H9 (cell line): ENCODE results near the gene MYLK. TPM values are rescaled to one million over a fixed set of nuclear protein-coding genes. Genes with fewer than 3 reads are reported as not detected.

Experiments
- DNase-seq: peaks from one replicate; pipeline ENCODE4 v3.0.0-alpha.2; 2017
- H2AFZ ChIP-seq: one replicate; pipeline ENCODE4 v1.6.1; 2013; ENCODE audit warnings: mild to moderate bottlenecking, low read length, control low read depth, moderate library complexity
- H2AK5ac ChIP-seq: 2 replicates; pipeline ENCODE4 v1.6.1; 2013; ENCODE audit warnings: low read length, control low read depth, mixed read lengths; ENCODE audit not compliant: insufficient read length
- H2BK120ac ChIP-seq: one replicate; pipeline ENCODE4 v1.6.1; 2013; ENCODE audit warnings: low read depth, mild to moderate bottlenecking, low read length, control low read depth, inconsistent platforms; ENCODE audit not compliant: poor library complexity, severe bottlenecking
- H2BK12ac ChIP-seq: 2 replicates; pipeline ENCODE4 v1.6.1; 2013; ENCODE audit warnings: low read length, control low read depth, mixed read lengths, low read depth; ENCODE audit not compliant: insufficient read length
- H2BK15ac ChIP-seq: 2 replicates; pipeline ENCODE4 v1.6.1; 2013; ENCODE audit warnings: low read depth, low read length, control low read depth
- H2BK20ac ChIP-seq: one replicate; pipeline ENCODE4 v1.6.1; 2013; ENCODE audit warnings: low read depth, mild to moderate bottlenecking, low read length, control low read depth, inconsistent platforms; ENCODE audit not compliant: poor library complexity, severe bottlenecking
- H2BK5ac ChIP-seq: 2 replicates; pipeline ENCODE4 v1.6.1; 2013; ENCODE audit warnings: low read length, control low read depth, mixed read lengths; ENCODE audit not compliant: insufficient read length
- H3K14ac ChIP-seq: 2 replicates; pipeline ENCODE4 v1.6.1; 2013; ENCODE audit warnings: low read length, control low read depth; ENCODE audit not compliant: insufficient read depth
- H3K18ac ChIP-seq: 2 replicates; pipeline ENCODE4 v1.6.1; 2013; ENCODE audit warnings: low read depth, mild to moderate bottlenecking, mixed read lengths, low read length, control low read depth; ENCODE audit not compliant: insufficient read length
- H3K23ac ChIP-seq: 2 replicates; pipeline ENCODE4 v1.6.1; 2013; ENCODE audit warnings: low read length, control low read depth, mixed read lengths, low read depth; ENCODE audit not compliant: insufficient read length
- H3K23me2 ChIP-seq: 2 replicates; pipeline ENCODE4 v1.6.1; 2013; ENCODE audit warnings: low read depth, mild to moderate bottlenecking, mixed read lengths, low read length, control low read depth; ENCODE audit not compliant: insufficient read length, poor library complexity, severe bottlenecking
- H3K27ac ChIP-seq: 2 replicates; pipeline ENCODE4 v1.5.1; 2013; ENCODE audit warnings: low read length, control low read depth, mixed read lengths, low read depth; ENCODE audit not compliant: insufficient read length
- H3K27me3 ChIP-seq: 2 replicates; pipeline ENCODE4 v1.6.1; 2013; ENCODE audit warnings: low read length, control low read depth, inconsistent platforms; ENCODE audit not compliant: insufficient read depth
- H3K4ac ChIP-seq: 2 replicates; pipeline ENCODE4 v1.6.1; 2013; ENCODE audit warnings: low read depth, mild to moderate bottlenecking, control low read depth, inconsistent platforms, low read length, moderate library complexity
- H3K4me1 ChIP-seq: 2 replicates; pipeline ENCODE4 v1.6.1; 2013; ENCODE audit warnings: low read length, control low read depth, inconsistent platforms; ENCODE audit not compliant: insufficient read depth
- H3K4me2 ChIP-seq: 2 replicates; pipeline ENCODE4 v1.6.1; 2013; ENCODE audit warnings: low read length, control low read depth, mixed read lengths; ENCODE audit not compliant: insufficient read length, insufficient read depth
- H3K56ac ChIP-seq: 2 replicates; pipeline ENCODE4 v1.6.1; 2013; ENCODE audit warnings: low read depth, mild to moderate bottlenecking, mixed read lengths, low read length, control low read depth; ENCODE audit not compliant: insufficient read length
- H3K79me1 ChIP-seq: 2 replicates; pipeline ENCODE4 v1.6.1; 2013; ENCODE audit warnings: low read depth, mild to moderate bottlenecking, moderate library complexity, low read length, control low read depth, inconsistent platforms; ENCODE audit not compliant: insufficient read depth, poor library complexity, severe bottlenecking
- H3K79me2 ChIP-seq: 2 replicates; pipeline ENCODE4 v1.6.1; 2013; ENCODE audit warnings: low read length, control low read depth, inconsistent platforms; ENCODE audit not compliant: insufficient read depth
- H3K9ac ChIP-seq: 2 replicates; pipeline ENCODE4 v1.6.1; 2013; ENCODE audit warnings: low read length, control low read depth, mixed read lengths; ENCODE audit not compliant: insufficient read length; ENCODE audit errors: extremely low read depth
- H3K9me3 ChIP-seq: one replicate; pipeline ENCODE4 v1.6.1; 2013; ENCODE audit warnings: low read depth, low read length, inconsistent platforms; ENCODE audit not compliant: control insufficient read depth
- H3T11ph ChIP-seq: one replicate; pipeline ENCODE4 v1.6.1; 2013; ENCODE audit warnings: mild to moderate bottlenecking, low read length, control low read depth, inconsistent platforms
- H4K20me1 ChIP-seq: one replicate; pipeline ENCODE4 v1.6.1; 2013; ENCODE audit not compliant: control insufficient read depth, insufficient read length, insufficient read depth
- H4K5ac ChIP-seq: 2 replicates; pipeline ENCODE4 v1.6.1; 2013; ENCODE audit warnings: low read depth, mild to moderate bottlenecking, mixed read lengths, low read length, control low read depth; ENCODE audit not compliant: insufficient read length
- H4K8ac ChIP-seq: replicated peaks from 2 replicates; pipeline ENCODE4 v1.6.1; 2013; ENCODE audit warnings: low read length, control low read depth, mixed read lengths, low read depth; ENCODE audit not compliant: insufficient read length
- H4K91ac ChIP-seq: 2 replicates; pipeline ENCODE4 v1.6.1; 2013; ENCODE audit warnings: low read depth, mild to moderate bottlenecking, moderate library complexity, mixed read lengths, low read length, control low read depth; ENCODE audit not compliant: insufficient read length
- H3K27ac Mint-ChIP-seq, 3 experiments: 2 replicates in 2 of 3; 3 replicates in 1 of 3; pipeline ENCODE4 v1.8.0; 2020 to 2021; ENCODE audit warnings: mixed read lengths in 3 of 3, mild to moderate bottlenecking in 1 of 3, moderate library complexity in 1 of 3
- H3K27me3 Mint-ChIP-seq: 2 replicates; pipeline ENCODE4 v1.8.0; 2021; ENCODE audit warnings: low read depth, mild to moderate bottlenecking, moderate library complexity, mixed read lengths
- H3K36me3 Mint-ChIP-seq, 3 experiments: 2 replicates in 2 of 3; 3 replicates in 1 of 3; pipeline ENCODE4 v1.8.0; 2020 to 2021; ENCODE audit warnings: low read depth in 3 of 3, mixed read lengths in 3 of 3; ENCODE audit not compliant: insufficient read depth in 1 of 3
- H3K4me1 Mint-ChIP-seq, 2 experiments: 2 replicates each; pipeline ENCODE4 v1.8.0; 2020; ENCODE audit warnings: mixed read lengths in 2 of 2
- H3K4me3 Mint-ChIP-seq, 2 experiments: 2 replicates in 1 of 2; 3 replicates in 1 of 2; pipeline ENCODE4 v1.8.0; 2020 to 2021; ENCODE audit warnings: mild to moderate bottlenecking in 2 of 2, mixed read lengths in 2 of 2, moderate library complexity in 1 of 2
- H3K9me3 Mint-ChIP-seq, 2 experiments: 2 replicates in 1 of 2; 3 replicates in 1 of 2; pipeline ENCODE4 v1.8.0; 2020; ENCODE audit warnings: mild to moderate bottlenecking in 2 of 2, mixed read lengths in 2 of 2, moderate library complexity in 1 of 2
- CTCF ChIP-seq: fragments of 200-600 bp; sonication (generic); conservative IDR thresholded peaks from 3 replicates; pipeline ENCODE4 v1.8.0; 2021; ENCODE audit warnings: antibody characterized with exemption, mild to moderate bottlenecking
- WGBS: extraction: QIAGEN DNeasy Blood & Tissue Kit; methylation state at CpG from one replicate; pipeline ENCODE4 v1.1.7; 2013; ENCODE audit warnings: missing lambda C conversion rate, low lambda C conversion rate, mixed read lengths; ENCODE audit not compliant: insufficient read length; ENCODE audit errors: extremely low coverage; 5-methylcytosine and 5-hydroxymethylcytosine counted together
- total RNA-seq: library from RNA; stranded (reverse); gene quantifications from 2 replicates; pipeline ENCODE4 v1.2.1, GENCODE V29; 2021

The MYLK gene
- total RNA-seq, 1 experiment from 2014 or later: 10.1 TPM

- Histone ChIP-seq H3K9me3 (no peaks in the 10 kb centered on the region), H2BK20ac (no peak overlapping the region), H3K4me2 (no peak overlapping the region), H3K23ac (no peak overlapping the region), H3K27me3 (no peaks in the 10 kb centered on the region), H2BK5ac (no peak overlapping the region), H2BK12ac (no peak overlapping the region), H2BK15ac (no peak overlapping the region), H2AFZ (no peak overlapping the region), H3K79me1 (no peaks in the 10 kb centered on the region), H3K27ac (no peak overlapping the region), H4K91ac (no peak overlapping the region), H3K14ac (no peak overlapping the region), H2BK120ac (no peak overlapping the region), H3K9ac (no peak overlapping the region), H2AK5ac (no peak overlapping the region), H3K4me1 (no peaks in the 10 kb centered on the region; the same call in 1 of the 2 replicates), H4K20me1 (no peaks in the 10 kb centered on the region), H3K23me2 (no peaks in the 10 kb centered on the region), H4K5ac (no peak overlapping the region), H4K8ac (no peak overlapping the region), H3K4ac (no peak overlapping the region), H3T11ph (no peak overlapping the region), H3K56ac (no peak overlapping the region), H3K79me2 (no peaks in the 10 kb centered on the region), H3K18ac (no peak overlapping the region)
- Mint-ChIP-seq H3K36me3 (no peaks in the 10 kb centered on the region; a peak in 1 of 7 replicates), H3K27me3 (no peaks in the 10 kb centered on the region), H3K9me3 (no peaks in the 10 kb centered on the region), H3K4me1 (peaks cover 40 to 59% of the 10 kb centered on the region in 2 experiments), H3K4me3 (no peak overlapping the region), H3K27ac (peak overlapping the region in 2 of 3 experiments; percentile 17 to 34; a peak in 3 of 7 replicates)
- TF ChIP-seq CTCF: no peak
- no peak for DNase-seq
- WGBS: no CpG with 5 or more reads among the region's 14 CpGs
Observed at GRCh38 chr3:123638936-123639689, 245.0 kb downstream of the MYLK start.
